Brain pericyte (primary cell): ENCODE results near the gene RPS19.

Experiments
- DNase-seq: peaks from one replicate; pipeline ENCODE4 v3.0.0-alpha.2; 2012; ENCODE audit warnings: low read depth, low spot score

Gene RPS19

DNA sequence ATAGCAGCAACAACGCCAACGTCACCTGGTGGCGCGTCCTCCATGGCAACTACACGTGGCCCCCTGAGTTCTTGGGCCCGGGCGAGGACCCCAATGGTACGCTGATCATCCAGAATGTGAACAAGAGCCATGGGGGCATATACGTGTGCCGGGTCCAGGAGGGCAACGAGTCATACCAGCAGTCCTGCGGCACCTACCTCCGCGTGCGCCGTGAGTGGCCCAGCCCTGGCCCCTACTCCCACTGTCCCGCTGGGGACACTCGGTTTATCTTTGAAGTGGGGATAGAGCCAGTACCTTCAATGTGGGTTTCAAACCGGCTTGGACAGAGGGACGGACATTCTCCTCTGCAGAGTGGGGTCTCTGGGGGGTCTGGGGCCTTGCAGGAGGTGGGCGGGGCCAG, 19.0 kb downstream of the RPS19 start:
- DNase-seq, result no peak

DNA sequence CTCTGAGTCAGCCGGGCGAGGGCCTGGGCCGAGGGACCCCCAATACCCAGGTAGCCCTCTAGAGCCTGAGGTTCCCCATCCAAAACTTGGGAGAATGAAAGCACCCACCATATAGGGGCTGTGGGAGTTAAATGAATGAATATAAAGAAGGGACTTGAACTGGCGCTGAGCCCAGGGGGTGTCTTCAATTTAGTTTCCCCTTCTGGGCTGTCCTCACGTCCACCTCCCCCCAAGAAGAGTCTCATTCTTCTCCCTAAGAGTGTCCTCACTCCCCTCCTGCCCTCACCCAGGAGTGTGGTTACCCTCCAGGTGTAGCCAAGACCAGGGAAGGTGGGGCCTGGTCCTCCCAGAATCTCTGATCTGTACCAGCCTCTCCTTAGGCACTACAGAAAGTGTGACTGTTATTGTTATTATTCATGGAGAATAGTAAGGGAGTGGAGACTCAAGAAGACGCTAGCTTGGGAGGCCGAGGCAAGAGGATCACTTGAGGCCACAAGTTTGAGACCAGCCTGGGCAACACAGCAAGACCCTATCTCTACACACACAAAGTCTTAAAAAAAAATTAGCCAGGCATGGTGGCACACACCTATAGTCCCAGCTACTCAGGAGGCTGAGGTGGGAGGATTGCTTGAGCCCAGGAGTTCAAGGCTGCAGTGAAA, 19.7 kb downstream of the RPS19 start:
- no peak for DNase-seq

DNA sequence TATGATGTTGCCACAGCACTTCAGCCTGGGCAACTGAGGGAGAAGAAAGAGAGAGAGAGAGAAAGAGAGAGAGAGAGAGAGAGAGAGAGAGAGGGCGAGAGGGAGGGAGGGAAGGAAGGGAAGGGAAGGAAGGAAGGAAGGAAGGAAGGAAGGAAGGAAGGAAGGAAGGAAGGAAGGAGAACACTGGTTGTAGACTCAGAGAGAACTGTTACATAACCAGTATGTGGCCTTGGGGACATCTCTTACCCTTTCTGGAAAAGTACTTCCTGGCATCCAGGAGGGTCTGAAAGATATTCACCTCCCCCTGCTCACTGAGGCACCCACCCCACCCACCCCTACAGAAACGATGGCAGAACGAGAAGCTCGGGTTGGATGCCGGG, 20.3 kb downstream of the RPS19 start:
- DNase-seq, result no peak

DNA sequence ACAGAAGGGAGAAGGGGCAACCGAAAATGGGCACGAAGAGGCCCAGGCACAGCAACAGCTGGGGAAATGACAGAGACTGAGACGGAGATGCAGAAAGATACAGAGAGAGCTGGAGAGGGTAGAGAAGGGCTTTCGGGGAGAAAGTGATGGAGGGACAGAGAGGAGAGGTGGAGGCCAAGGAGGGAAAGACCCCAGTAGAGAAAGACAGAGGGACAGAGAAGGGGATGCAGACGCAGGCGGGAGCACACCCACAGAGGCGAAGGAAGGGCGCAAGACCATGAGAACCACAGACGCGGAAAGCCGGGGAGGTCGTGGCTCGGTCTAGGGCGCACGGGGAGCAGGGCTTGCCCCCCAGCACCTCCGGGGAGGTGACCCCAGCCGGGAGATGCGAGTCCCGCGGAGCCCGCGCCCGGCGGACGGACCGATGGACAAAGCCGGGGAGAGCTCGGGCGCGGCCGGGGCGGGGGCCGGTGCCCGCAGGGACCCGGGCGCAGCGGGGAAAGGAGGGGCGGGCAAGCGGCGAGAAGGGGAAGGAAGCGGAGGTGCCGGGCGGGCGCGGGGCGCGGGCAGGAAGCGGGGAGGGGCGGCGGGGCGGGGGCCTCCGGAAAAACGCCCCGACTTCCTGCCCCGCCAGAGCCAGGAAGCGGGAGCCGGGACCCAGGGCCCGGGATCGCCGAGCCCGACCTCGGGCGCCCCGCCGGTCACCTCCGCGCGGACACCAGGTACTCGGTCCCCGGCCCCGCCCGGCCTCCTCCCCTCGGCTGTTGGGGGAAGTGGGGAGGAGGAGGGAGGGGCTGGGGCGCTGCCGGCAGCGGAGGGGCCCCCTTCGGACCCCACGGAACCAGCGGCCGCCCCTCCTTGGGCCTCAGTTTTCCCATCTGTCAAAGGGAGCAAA, 22.8 kb downstream of the RPS19 start, which contains the start of gene ARHGEF1:
ARHGEF1 (plus strand) TSS at position 617 of the 895 bp plus-strand sequence. CDS start 4,899 bp downstream, outside the sequence.
- DNase-seq, result no peak

DNA sequence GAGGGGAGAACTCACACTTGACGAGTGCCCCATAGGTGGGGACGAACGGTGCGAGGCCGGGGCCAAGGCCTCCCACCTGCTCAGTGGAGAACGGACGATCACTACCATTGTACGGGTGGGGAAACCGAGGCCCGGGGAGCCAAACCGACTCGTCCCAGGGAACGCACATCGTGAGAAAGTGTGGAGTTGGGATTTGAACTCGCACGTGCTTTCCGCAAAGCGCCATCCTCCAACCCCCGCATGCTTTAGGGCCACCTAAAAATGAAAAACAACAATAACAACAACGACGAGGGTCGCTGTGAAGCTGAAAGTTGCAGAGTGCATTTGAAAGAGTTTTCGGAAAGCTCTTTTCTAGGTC, 23.4 kb downstream of the RPS19 start:
- DNase-seq, result no peak

DNA sequence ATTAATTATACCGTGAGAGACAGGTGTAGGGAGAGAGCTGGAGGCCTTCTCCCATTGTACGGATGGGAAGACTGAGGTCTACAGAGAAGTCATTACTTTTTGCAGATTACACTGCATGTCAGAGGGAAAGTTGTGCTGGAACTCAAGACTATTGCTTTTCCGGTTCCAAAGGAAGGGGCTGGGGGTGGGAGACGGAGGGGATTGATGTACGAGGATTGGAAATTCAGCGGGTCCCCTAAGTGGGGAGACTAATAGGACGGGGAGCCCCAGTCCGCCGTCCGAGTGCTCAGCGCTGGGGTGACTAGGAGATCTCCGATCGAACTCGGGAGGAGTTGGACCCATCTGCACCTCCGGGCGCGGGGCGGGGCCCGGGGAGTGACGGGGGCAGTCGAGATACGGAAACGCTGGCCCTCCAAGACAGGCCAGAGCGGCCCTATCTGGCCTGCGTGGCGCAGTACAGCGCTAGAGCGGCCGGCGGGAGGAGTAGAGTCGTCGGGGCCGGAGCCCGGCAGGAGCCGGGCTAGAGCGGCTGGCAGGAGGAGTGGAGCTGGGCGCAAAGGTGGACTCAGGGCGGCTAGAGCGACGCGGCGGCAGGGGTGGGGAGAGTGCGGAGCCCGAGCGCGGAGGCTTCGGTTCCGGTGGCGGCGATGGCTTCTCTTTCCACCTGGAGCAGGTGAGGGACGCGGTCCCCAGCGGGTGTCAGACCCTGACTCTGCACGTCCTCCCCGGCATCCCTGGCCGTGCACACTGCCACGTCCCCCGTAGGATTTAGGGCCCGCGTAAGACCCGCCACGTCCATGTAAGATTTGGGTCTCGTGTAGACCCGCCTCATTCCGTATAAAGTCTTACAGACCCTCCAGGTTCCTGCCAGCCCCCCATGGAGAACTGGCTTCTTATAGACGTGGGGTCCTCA, 24.0 kb downstream of the RPS19 start:
- DNase-seq, result peak; percentile 80

DNA sequence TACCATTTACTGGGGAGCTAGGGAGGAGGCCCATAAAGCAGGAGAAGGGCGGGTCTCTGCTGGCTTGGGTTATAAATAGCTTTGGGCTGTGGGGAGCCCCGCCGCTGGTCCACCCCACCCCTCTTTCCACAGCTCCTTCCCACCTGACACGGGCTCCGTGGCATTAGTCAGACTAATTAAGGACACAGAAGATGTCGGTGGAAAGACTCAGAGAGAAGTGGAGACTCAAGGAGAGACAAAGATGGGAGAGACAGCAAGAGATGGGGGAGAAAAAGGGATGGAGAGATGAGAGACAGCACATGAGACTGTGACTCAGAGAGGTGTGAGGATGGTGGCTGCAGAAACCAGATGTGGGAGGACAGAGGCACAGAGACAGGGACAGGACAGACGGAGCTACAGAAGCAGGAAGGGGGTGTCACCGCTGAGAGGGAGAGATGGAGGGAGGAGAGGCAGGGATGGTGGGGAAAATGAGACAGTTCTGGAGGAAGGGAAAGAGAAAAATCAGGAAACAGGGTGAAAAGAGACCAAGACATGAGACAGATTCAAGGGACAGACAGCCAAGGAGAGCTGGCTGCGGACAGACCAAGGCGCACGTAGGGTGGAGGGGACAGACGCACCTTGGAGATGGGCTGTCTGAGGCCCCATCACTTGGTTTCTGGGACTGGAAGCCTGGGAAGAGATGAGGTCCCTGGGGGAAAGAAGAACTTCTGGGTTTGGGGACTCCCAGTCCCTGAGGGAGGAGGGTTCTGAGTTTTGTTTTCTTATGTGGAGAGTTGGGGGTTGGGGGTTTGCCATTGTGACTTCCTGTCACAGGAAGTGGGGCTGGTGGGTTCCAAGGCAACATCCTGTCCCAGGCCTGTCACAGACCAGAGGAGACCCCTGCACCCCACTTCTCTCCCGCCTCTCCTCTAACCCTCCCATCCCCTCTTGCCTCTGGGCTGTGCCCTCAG, 27.0 kb downstream of the RPS19 start:
- DNase-seq, result no peak

DNA sequence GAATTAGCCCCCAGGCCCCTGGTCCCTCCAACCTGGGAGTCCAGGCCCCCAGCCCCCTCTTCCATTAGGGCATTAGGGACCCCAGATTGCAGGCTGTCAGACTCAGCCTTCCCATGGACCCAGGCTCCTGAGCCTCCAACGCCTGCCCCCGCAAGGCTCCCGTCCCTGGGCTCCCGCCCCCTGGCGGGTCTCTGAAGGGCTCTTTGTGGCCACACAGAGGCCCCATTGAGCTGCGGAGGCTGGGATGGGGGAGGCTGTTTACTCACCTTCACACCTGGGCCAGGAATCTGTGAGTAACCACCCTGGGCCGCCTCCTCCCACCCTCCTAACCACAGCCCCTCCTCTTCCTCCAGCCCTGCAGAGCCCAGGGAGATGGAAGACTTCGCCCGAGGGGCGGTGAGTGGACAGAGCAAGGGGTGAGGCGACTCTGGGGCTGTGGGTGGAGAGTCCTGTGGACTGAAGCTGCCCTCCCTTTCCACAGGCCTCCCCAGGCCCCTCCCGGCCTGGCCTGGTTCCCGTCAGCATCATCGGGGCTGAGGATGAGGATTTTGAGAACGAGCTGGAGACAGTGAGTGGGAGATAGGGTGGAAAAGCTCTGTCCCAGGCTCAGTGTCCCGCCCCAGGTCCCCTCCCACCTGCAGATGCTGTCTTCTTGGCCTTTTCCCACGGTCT, 27.8 kb downstream of the RPS19 start:
- no peak for DNase-seq

DNA sequence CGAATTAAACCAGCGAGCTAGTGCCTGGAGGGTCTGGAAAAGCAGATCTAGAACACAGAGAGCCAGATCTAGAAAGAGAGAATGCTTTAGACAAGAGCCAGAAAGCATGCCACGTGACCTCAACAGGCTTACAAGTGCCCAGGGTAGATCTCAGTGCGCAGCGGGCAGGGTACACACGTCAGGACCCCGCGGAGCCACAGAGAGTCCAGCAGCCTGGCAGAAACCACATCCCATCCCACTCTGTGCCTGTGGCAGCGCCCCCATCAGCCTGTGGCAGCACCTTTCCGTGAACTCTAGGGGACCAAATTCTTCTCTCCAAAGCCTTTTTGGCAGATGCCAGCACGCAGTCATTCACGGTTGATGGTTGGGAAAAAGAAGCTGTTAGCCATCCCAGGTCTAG, 28.9 kb downstream of the RPS19 start:
- no peak for DNase-seq

DNA sequence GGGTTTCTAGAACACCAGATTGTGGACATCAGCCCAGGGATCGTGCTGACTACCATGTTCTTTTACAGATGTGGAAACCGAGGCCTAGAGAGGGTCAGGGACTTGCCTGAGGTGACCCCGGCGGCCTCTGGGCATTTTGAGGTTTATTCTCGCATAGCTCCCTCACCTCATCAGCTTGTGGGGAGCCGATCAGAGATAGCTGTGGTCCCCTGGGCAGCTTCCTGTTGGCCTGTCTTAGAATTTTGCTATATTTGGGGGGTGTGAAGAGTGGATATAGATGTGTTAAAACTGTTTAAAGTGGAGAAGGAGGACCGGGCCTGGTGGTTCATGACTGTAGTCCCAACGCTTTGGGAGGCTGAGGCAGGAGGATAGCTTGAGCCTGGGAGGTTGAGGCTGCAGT, 29.8 kb downstream of the RPS19 start:
- DNase-seq, result no peak

DNA sequence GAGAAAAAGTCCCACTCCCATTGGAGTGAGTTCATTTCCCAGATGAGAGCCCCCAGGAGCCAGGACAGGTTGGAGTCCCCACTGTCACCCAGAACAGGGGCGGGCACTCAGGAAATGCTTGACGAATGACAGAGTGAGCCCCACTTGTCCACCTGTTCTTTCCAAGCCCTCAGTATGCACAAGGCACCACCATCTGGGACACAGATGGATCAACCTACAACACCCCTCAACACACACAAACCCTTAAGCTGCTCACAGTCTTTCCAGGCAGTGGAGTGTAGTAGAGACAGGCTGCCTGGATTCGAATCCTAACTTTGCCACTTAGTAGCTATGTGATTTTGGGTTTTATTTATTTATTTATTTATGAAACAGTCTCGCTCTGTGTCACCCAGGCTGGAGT, 30.9 kb downstream of the RPS19 start:
- DNase-seq, result no peak

DNA sequence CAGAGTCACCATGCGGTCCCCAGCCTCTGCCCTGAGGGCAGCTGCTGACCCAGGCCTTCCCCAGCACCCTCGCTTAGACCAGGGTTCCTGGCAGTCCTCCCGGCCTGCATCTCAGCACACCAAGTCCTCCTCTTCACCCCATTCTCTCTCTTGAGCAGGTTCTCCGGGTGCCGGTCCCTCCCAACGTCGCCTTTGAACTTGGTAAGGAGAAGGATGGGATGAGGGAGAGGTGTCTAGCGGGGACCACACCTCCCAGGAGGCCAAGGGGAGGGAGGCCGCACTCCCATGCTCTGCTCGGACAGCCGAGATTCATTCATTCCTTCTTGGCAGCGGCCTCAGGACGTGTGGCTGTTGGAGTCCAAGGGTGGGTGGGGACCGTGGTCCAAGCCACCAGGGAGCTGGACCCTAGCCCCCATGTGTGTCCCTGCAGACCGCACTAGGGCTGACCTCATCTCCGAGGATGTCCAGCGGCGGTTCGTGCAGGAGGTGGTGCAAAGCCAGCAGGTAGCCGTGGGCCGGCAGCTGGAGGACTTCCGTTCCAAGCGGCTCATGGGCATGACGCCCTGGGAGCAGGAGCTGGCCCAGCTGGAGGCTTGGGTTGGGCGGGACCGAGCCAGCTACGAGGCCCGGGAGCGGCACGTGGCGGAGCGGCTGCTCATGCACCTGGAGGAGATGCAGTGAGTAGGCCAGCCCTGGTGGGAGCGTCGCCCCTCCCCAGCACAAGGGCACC, 32.3 kb downstream of the RPS19 start:
- DNase-seq, result no peak

DNA sequence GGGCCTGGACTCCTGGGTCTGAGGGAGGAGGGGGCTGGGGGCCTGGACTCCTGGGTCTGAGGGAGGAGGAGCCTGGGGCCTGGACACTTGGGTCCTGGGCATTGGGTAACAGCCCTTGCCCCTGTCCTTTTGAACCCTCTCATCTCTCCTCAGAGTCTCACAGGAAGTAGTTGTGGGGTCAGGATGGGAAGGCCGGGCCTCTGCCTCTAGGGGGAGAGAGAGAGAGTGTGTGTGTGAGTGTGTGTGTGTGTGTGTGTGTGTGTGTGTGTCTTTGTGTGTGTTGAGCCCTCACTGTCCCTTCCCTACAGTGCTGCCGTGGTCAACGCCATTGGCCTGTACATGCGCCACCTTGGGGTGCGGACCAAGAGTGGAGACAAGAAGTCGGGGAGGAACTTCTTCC, 33.8 kb downstream of the RPS19 start:
- no peak for DNase-seq

DNA sequence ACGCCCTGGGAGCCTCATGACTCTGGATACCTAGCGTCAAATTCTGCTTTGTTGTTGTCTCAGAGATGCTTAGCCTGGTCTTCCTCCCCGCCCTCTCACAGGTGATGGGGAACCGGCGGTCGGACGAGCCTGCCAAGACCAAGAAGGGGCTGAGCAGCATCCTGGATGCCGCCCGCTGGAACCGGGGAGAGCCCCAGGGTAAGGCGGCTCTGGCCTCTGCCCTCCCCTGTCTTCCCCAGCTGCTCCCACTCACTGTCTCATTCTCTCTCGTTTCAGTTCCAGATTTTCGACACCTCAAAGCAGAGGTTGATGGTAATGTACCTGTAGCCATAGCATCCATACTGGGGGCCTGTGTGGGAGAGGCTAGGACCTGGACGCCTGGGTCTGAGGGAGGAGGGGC, 34.3 kb downstream of the RPS19 start:
- no peak for DNase-seq

DNA sequence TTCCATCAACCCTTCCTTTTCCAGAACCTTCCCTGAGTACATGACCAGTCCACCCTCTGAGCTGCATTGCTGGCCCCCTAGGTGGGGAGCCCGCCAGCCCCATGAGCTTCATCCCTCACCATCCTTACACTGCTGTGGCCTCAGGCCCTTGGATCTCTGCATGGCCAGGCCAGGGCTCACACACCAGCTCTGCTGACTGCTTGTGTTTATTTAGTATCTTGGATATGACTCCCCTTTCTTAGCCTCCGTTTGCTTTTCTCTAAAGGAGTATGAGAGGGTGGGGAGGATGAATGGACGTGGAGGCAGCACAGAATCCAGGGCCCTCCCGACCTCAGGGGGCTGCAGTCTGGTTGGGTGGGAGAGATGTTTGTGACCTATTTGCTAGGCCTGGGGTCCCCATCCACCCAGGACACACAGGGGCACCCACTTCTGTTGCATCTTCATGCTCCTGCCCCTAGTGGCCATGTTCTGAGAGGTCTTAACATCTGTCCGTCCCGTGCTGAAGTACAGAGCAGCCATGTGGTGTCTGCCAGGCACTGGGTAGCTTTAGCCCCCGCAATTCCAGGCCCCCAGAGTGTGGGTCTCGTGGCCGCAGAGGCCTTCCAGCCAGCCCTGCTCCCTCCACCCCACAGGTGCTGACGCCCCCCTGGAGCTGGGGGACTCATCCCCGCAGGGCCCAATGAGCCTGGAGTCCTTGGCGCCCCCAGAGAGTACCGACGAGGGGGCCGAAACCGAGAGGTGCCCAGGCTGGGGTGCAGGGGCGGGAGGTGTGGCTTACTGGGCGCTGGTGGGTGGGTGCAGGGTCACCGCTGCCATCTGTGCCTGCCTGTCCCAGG, 35.9 kb downstream of the RPS19 start:
- DNase-seq, result no peak

DNA sequence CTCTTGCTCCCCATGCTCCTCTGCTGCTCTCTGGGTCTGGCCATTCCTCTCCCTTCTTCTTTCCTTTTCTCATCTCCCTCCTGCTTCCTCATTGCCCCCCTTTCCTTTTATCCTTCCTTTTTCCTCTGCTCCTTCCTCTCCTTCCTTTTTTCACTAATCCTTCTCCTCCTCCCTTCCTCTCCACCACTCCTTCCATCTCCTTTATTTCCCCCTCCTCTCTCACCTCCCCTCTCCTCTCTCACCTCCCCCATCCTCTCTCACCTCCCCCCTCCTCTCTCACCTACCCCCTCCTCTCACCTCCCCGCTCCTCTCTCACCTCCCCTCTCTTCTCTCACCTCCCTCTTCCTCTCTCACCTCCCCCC, 36.5 kb downstream of the RPS19 start:
- no peak for DNase-seq

DNA sequence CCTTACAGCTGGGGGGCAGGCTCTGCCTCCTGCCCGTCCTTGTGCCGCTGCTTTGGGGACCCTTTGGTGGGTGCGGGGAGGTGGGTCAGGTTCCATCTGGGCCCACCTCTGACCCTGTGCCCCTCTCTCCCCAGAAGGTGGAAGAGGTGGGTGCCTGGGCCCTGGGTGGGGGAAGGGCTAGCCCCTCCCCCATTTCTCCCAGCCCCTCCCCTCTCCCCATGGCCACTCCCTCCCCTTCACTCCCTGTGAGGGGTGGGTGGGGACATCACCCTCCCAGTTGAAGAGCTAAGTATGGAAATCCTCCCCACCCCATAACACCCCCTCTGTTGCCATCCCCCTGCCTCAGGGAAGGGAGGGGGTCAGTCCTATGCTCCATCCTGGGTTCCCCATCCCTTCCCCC, 37.1 kb downstream of the RPS19 start:
- no peak for DNase-seq

DNA sequence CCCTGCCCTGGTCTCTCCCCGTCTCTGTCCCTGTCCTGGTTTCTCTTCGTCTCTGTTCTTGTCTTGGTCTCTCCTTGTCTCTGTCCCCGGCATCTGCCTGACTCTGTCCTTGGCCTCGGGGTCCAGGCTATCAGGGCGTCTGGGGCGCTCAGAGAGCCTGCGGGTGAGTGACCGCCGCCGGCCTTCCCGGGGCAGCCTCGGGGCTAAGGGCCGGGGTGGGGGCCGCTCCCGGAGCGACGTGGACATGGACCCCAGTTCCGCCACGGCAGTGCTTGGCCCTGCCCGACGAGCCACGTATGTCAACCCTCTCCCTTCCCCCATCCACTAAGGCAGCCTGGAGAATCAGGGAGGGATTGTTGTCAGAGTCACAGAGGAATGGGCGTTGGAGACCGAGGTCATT, 37.8 kb downstream of the RPS19 start:
- no peak for DNase-seq

DNA sequence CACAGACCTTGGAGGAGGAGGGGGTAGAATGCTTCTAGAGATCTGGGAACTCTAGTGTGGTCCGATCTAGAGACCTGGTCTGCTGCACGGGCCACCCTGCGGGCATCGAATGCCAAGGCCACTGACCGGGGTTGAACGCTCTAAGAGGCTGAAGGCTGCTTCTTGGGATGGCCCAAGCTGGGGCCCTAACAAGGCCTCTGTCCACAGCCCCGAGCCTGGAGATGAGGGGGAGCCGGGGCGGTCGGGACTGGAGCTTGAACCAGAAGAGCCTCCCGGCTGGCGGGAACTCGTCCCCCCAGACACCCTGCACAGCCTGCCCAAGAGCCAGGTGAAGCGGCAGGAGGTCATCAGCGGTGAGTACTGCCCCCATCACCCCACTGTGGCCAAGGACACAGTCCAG, 38.2 kb downstream of the RPS19 start:
- no peak for DNase-seq
